Globus pallidus (tissue), 1 donor: ENCODE measurements around the gene TIAM2.

ENCODE experiments used
- DNase-seq: peaks from one replicate; pipeline ENCODE4 v3.0.0-alpha.2; 2015; ENCODE audit warnings: low spot score

The TIAM2 gene

GRCh38 chr6:155129744-155130143, 134.6 kb downstream of the TIAM2 start:
- DNase-seq, result no peak

GRCh38 chr6:155130161-155130853, 135.2 kb downstream of the TIAM2 start:
- no peak for DNase-seq

- DNase-seq, result no peak
These were observed 137.5 kb downstream of the TIAM2 start for GRCh38 chr6:155132617-155133016.

GRCh38 chr6:155141002-155141401, 145.9 kb downstream of the TIAM2 start:
- DNase-seq, result no peak

- no peak for DNase-seq
These were observed 146.4 kb downstream of the TIAM2 start for GRCh38 chr6:155141512-155141911.

GRCh38 chr6:155142168-155143028, 147.3 kb downstream of the TIAM2 start:
- DNase-seq, result no peak

- no peak for DNase-seq
These were observed 148.0 kb downstream of the TIAM2 start for GRCh38 chr6:155143029-155143577.

GRCh38 chr6:155143578-155144106, 148.5 kb downstream of the TIAM2 start:
- DNase-seq, result no peak

GRCh38 chr6:155146205-155146604, 151.1 kb downstream of the TIAM2 start:
- DNase-seq, result no peak

- no peak for DNase-seq
These were observed 153.0 kb downstream of the TIAM2 start for GRCh38 chr6:155147958-155148663.

- no peak for DNase-seq
These were observed 156.0 kb downstream of the TIAM2 start for GRCh38 chr6:155150967-155151671.

GRCh38 chr6:155152211-155153076, 157.3 kb downstream of the TIAM2 start:
- no peak for DNase-seq

GRCh38 chr6:155154158-155154830, 159.2 kb downstream of the TIAM2 start:
- DNase-seq, result no peak

- DNase-seq, result no peak
These were observed 160.8 kb downstream of the TIAM2 start for GRCh38 chr6:155155787-155156447.

GRCh38 chr6:155157101-155157500, 162.0 kb downstream of the TIAM2 start:
- no peak for DNase-seq

- DNase-seq, result no peak
These were observed 163.1 kb downstream of the TIAM2 start for GRCh38 chr6:155158030-155158843.

- DNase-seq, result no peak
These were observed 167.6 kb downstream of the TIAM2 start for GRCh38 chr6:155162682-155163081.

GRCh38 chr6:155163601-155164000, 168.5 kb downstream of the TIAM2 start:
- no peak for DNase-seq
